Panc1 (cell line): ENCODE data around the gene SLC13A5. TPM values are rescaled to one million over a fixed set of nuclear protein-coding genes. Genes with fewer than 3 reads are reported as not detected.

Experiments
- ATAC-seq: fragments of 200-7000 bp; cut with Tn5 transposase; 2 replicates; pipeline ENCODE4 v1.9.1; 2020; ENCODE audit warnings: mild to moderate bottlenecking, moderate library complexity
- BruUV-seq: library from RNA; stranded (reverse); fragments of 400-500 nt; replicated peaks from 2 replicates; lab custom pipeline; 2021; lab: Mats Ljungman, UMichigan
- CTCF ChIA-PET: fragments of 300-600 bp; sonication (Branson Sonifier 250); formaldehyde crosslinking; loops from one replicate; lab custom pipeline; 2022; ENCODE audit warnings: antibody characterized with exemption; lab: Charles Lee
- POLR2A ChIA-PET: fragments of 300-600 bp; sonication (Branson Sonifier 250); formaldehyde crosslinking; loops from one replicate; lab custom pipeline; 2022; ENCODE audit warnings: antibody characterized with exemption; lab: Charles Lee
- DNase-seq: peaks from one replicate; pipeline ENCODE4 v3.0.0-alpha.2; 2010; ENCODE audit warnings: low read depth, low spot score
- H3K27ac ChIP-seq: 2 replicates; pipeline ENCODE4 v1.5.1; 2011; ENCODE audit warnings: mild to moderate bottlenecking, low read length, inconsistent platforms
- H3K27me3 ChIP-seq: fragments of 200-500 bp; sonication (Bioruptor generic); 2 replicates; pipeline ENCODE4 v1.6.0; 2014; ENCODE audit warnings: low read length, inconsistent platforms; ENCODE audit not compliant: control insufficient read depth, insufficient read depth
- H3K36me3 ChIP-seq: fragments of 200-500 bp; sonication (Bioruptor generic); 2 replicates; pipeline ENCODE4 v1.5.1; 2014; ENCODE audit warnings: inconsistent platforms, mild to moderate bottlenecking, low read length, moderate library complexity; ENCODE audit not compliant: control insufficient read depth, insufficient read depth
- H3K4me1 ChIP-seq: 2 replicates; pipeline ENCODE4 v1.5.1; 2011; ENCODE audit warnings: inconsistent platforms, mild to moderate bottlenecking, low read length, moderate library complexity; ENCODE audit not compliant: control insufficient read depth, insufficient read depth
- H3K4me3 ChIP-seq, 2 experiments: 2 replicates each; pipeline ENCODE4 v1.5.1; 2011 to 2012; ENCODE audit warnings: low read depth in 2 of 2, low read length in 2 of 2, mild to moderate bottlenecking in 2 of 2, inconsistent platforms in 1 of 2, moderate library complexity in 1 of 2
- H3K9me3 ChIP-seq: fragments of 200-500 bp; sonication (Bioruptor generic); 2 replicates; pipeline ENCODE4 v1.5.1; 2014; ENCODE audit warnings: low read depth, mild to moderate bottlenecking, inconsistent platforms, low read length, moderate library complexity; ENCODE audit not compliant: control insufficient read depth, insufficient read depth
- CTCF ChIP-seq: fragments of 450-650 bp; IDR thresholded peaks from 2 replicates; pipeline ENCODE4 v1.5.1; 2017; ENCODE audit warnings: mild to moderate bottlenecking
- POLR2AphosphoS5 ChIP-seq: IDR thresholded peaks from 2 replicates; pipeline ENCODE4 v1.6.1; 2012; ENCODE audit warnings: mild to moderate bottlenecking, low read depth, low read length, moderate library complexity
- REST ChIP-seq, 2 experiments: IDR thresholded peaks; 2 replicates each; pipeline ENCODE4 v1.6.1; 2011 to 2012; ENCODE audit warnings: low read depth in 2 of 2, control low read depth in 1 of 2, low read length in 1 of 2, mild to moderate bottlenecking in 1 of 2, moderate library complexity in 1 of 2; ENCODE audit not compliant: insufficient read depth in 1 of 2
- SIN3A ChIP-seq: IDR thresholded peaks from 2 replicates; pipeline ENCODE4 v1.6.1; 2012; ENCODE audit warnings: low read depth, mild to moderate bottlenecking, low read length, moderate library complexity, borderline replicate concordance; ENCODE audit not compliant: insufficient read depth
- TCF7L2 ChIP-seq: IDR thresholded peaks from 2 replicates; pipeline ENCODE4 v1.6.1; 2011; ENCODE audit warnings: mild to moderate bottlenecking, low read depth, low read length, inconsistent platforms
- in situ Hi-C: cut with HindIII; loops from 2 replicates; pipeline ENCODE4 v1.10.0; 2016; ENCODE audit warnings: low sequenced_read_pairs, low pct_unique_long_range_greater_than_20kb
- intact Hi-C: fragments of 100-400 bp; cut with micrococcal nuclease; formaldehyde crosslinking; loops from one replicate; pipeline ENCODE4 v1.10.0; 2022; ENCODE audit not compliant: unreplicated experiment
- total RNA-seq: library from RNA; stranded (reverse); gene quantifications from one replicate; pipeline ENCODE4 v1.2.1, GENCODE V29; 2021; ENCODE audit not compliant: unreplicated experiment

Gene SLC13A5
- total RNA-seq, 1 experiment from 2014 or later, result 0.26 TPM

- no peak overlapping the region for H3K27ac ChIP-seq
- no peak for TF ChIP-seq POLR2AphosphoS5
- no peak for TF ChIP-seq SIN3A
- no peak for TF ChIP-seq CTCF
- no peak for TF ChIP-seq TCF7L2
- no peak for TF ChIP-seq REST (IDR thresholded peaks at IDR 0.05; ENCODE audit: insufficient read depth in 1 of 2, low read depth in 2 of 2, low read length in 1 of 2)
- in situ Hi-C loops, result no loop called here
- no peaks in the 10 kb centered on the region for H3K4me1 ChIP-seq
- H3K9me3 ChIP-seq, result no peaks in the 10 kb centered on the region
- ChIA-PET POLR2A (no interaction called here), CTCF (no interaction called here)
- no peak overlapping the region for H3K4me3 ChIP-seq
- ATAC-seq (no peak), DNase-seq (no peak)
- BruUV-seq, result no TSS peak
- H3K27me3 ChIP-seq, result no peaks in the 10 kb centered on the region; the same call in 1 of the 2 replicates
- intact Hi-C loops, result no loop called here
- no peaks in the 10 kb centered on the region for H3K36me3 ChIP-seq
Observed at GRCh38 chr17:6704470-6705052, 8.6 kb downstream of the SLC13A5 start.

- Histone ChIP-seq H3K9me3 (no peaks in the 10 kb centered on the region), H3K4me1 (no peaks in the 10 kb centered on the region), H3K27ac (no peak overlapping the region), H3K36me3 (no peaks in the 10 kb centered on the region), H3K4me3 (no peak overlapping the region), H3K27me3 (no peaks in the 10 kb centered on the region; the same call in 1 of the 2 replicates)
- POLR2A ChIA-PET, result no interaction called here
- intact Hi-C loops, result no loop called here
- ATAC-seq (no peak), DNase-seq (no peak)
- in situ Hi-C loops, result no loop called here
- CTCF ChIA-PET, result no interaction called here
- no TSS peak for BruUV-seq
- no peak for TF ChIP-seq REST (IDR thresholded peaks at IDR 0.05; ENCODE audit: insufficient read depth in 1 of 2, low read depth in 2 of 2, low read length in 1 of 2)
- no peak for TF ChIP-seq TCF7L2
- no peak for TF ChIP-seq POLR2AphosphoS5
- no peak for TF ChIP-seq CTCF
- no peak for TF ChIP-seq SIN3A
Observed at GRCh38 chr17:6703751-6704150, 9.4 kb downstream of the SLC13A5 start.
